NCI-H2171 treated with DMSO at 0.1 percent for 48 hours (cell line): ENCODE measurements around the gene CYP4F3.
"Not testable (repeated sequence)": the region's sequence is repeated elsewhere in the genome, so short reads cannot be mapped to it uniquely, and the experiment has no call there.

Experiments used
- DNase-seq: peaks from one replicate; lab custom pipeline; 2025; lab: John Stamatoyannopoulos, UW

The CYP4F3 gene

DNA sequence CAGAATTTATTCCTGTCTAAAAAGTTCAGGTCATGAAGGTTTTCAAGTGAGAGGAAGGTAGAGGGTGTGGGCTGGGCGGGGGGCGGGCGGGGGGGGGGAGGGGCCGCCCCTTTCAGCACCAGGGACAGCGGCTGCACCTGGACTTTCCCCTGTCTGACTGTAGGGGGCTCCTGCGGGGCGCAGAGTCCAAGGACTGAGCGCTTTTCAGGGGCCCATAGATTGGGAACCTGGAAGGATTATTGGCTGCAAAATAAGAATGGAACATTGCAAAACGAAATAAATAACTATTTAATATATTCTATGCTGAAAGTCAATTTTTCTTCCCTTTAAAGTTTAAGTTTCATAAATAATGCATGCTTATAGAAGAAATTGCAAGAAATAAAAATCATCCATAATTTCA is 8.9 kb upstream of the CYP4F3 start:
- no peak for DNase-seq

- DNase-seq: no peak
Observed at GRCh38 chr19:15633082-15633835, 7.4 kb upstream of the CYP4F3 start.

DNA sequence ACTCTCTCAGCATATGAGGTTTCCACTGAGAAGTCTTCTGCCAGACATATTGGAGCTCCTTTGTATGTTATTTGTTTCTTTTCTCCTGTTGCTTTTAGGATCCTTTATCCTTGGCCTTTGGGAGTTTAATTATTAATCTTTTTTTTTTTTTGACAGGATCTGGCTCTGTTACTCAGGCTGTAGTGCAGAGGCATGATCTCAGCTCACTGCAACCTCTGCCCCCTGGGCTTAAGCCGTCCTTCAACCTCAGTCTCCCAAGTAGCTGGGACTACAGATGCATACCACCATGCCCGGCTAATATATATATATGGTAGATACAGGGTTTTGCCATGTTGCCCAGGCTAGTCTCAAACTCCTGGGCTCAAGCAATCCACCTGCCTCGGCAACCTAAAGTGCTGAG is 6.6 kb upstream of the CYP4F3 start:
- DNase-seq: no peak

- no peak for DNase-seq
Observed at GRCh38 chr19:15635016-15635805, 5.5 kb upstream of the CYP4F3 start.

DNA sequence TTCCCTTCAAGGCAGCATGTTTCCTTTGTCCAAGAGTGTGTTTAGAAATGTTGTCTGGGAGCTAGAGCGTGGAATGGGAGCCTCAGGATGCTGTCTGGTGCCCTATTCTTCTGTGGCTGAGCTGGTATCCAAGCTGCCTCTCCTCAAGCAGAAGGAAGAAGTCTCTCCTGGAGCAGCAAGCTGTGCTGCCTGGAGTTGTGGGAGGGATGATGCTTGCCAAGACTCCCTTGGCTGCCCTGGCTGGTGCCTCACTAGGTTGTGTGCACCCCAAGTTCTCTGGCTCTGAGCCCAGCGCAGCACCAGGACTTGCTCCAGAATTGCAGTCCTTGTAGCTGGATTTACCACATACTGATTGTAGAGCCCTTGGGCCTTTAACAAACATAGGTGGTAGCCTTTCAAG is 4.7 kb upstream of the CYP4F3 start:
- DNase-seq: no peak

- DNase-seq: no peak
Observed at GRCh38 chr19:15639596-15639995, 1.1 kb upstream of the CYP4F3 start.

GRCh38 chr19:15640904-15641597 is 354 bp downstream of the CYP4F3 start:
- DNase-seq: no peak

- no peak for DNase-seq
Observed at GRCh38 chr19:15641901-15642491, 1.3 kb downstream of the CYP4F3 start.

GRCh38 chr19:15642807-15643206 is 2.1 kb downstream of the CYP4F3 start:
- no peak for DNase-seq

GRCh38 chr19:15643387-15643786 is 2.7 kb downstream of the CYP4F3 start:
- no peak for DNase-seq

DNA sequence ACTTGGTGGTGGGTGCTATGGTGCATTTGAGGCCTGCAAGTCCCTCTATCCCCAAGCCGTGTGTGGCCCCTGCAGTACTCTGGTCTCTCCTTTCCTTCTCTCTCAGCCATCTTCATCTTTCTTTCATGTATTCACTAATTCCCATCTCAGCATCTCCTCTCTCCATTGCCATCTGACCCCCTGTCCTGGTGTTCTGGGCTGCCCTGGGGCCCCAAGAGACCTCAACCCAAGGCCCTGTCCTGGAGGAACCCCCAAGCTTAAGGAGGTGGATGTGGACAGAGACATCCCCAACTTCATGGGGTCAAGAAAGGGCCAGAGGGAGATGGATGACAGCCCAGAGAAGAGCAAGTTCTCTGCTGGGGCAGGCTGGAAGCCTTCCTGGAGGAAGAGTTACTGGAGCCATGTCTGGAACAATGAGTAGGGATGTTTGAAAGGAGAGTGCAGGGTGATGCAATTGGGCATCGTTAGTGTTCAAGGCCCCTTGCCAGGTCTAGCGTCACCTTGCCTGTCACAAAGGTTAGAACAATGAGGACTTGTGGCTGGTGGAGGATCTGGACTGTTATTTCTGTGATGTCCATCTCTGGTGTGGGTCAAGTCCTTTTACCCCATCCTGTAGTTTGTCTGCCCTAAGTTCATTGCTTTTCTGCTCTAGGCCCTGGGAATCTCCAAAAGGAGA is 3.5 kb downstream of the CYP4F3 start:
- no peak for DNase-seq

DNA sequence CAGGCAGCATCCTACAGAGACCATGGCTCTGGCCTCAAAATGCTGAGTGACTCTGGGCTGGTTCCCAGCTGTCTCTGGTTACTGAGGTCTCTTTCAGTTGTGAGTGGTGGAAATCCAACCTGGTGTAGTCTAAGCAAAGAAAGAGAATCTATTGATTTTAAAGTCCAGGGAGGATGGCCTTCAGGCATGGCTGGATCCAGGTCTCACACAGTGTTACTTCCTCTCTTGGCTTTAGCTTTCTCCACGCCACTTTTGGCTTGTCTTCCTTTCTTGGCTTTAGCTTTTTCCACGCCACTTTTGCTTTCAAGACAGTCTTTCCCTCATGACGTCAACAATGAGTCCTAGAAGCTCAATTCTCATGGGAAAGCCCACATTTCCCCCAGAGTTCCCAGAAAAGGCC is 4.1 kb downstream of the CYP4F3 start:
- DNase-seq: no peak

- DNase-seq: no peak
Observed at GRCh38 chr19:15649526-15649925, 8.8 kb downstream of the CYP4F3 start.

DNA sequence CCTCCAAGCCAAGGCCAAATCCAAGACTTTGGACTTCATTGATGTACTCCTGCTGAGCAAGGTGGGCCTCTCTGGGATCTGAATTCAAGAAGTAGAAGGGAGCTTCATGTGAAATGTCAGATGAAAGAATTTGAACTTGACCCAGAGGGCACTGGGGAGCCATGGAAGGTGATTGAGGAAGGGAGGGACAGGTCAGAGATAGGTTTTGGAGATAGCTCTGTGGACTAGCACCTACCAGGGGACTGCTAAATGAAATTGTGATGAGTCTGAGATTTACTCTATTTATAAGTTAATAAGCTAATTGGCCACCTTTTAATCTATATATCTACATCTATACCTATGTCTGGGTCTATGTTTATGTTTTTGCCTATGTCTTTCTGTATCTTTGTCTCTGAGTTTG is 9.4 kb downstream of the CYP4F3 start:
- not testable (repeated sequence) for DNase-seq

- DNase-seq: no peak
Observed at GRCh38 chr19:15651791-15652190, 11.1 kb downstream of the CYP4F3 start.

GRCh38 chr19:15652559-15653278 is 12.0 kb downstream of the CYP4F3 start:
- DNase-seq: no peak

DNA sequence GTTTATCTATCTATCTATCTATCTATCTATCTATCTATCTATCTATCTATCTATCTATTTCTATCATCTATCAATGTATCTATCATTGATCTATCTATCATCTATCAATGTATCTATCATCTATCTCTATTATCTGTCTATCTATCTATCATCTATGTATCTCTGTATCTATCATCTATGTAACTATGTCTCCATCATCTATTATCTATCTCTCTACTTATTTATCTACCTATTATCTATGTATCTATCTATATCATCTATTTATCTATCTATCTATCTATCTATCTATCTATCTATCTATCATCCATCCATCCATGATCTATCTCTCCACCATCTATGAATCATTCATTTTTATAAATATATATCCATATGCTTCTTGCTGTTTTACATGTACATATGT is 15.8 kb downstream of the CYP4F3 start:
- DNase-seq: no peak

GRCh38 chr19:15663247-15663646 is 22.6 kb downstream of the CYP4F3 start:
- DNase-seq: no peak

GRCh38 chr19:15666186-15666585 is 25.5 kb downstream of the CYP4F3 start:
- DNase-seq: no peak

GRCh38 chr19:15666883-15667282 is 26.2 kb downstream of the CYP4F3 start:
- no peak for DNase-seq

DNA sequence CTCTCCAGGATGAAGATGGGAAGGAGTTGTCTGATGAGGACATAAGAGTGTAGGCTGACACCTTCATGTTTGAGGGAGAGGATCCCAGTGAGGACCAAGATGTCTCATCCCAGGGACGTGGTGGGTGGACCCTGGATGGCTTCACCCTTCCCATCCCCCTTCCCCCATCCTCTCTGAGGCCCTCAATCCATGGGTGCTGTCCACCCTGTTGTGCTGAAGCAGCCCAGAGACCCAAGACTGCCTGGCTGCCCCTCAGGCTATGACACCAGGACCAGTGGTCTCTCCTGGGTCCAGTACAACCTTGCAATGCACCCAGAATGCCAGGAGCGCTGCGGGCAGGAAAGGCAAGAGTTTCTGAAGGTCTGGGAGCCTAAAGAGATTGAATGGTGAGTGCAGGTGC is 28.7 kb downstream of the CYP4F3 start:
- no peak for DNase-seq
